NCI-H146 (cell line): ENCODE results near the gene DENND1B.

Experiments
- DNase-seq: peaks from one replicate; lab custom pipeline; 2025; lab: John Stamatoyannopoulos, UW

DENND1B gene

DNA sequence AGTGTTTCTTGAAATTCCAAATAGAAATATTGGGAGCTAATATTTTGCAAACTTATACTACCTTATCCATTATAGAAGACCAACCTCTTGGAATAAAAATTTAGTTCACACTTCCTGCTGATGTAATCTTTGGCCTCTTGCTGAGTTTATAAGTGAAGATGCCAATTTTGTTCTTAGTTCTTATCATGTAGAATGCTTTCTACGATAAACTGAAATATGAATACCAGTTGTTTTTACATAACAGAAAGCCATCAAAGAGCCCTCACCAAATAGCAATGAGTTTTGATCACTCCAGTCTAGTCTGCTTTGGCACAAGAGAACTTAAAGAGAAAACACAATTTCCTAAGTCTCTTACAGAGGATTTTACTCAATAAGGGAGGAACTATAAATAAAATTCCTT lies 89.5 kb downstream of the DENND1B start:
- DNase-seq, result no peak

GRCh38 chr1:197683895-197684553 lies 91.3 kb downstream of the DENND1B start:
- DNase-seq, result no peak

GRCh38 chr1:197683280-197683679 lies 92.0 kb downstream of the DENND1B start:
- no peak for DNase-seq

DNA sequence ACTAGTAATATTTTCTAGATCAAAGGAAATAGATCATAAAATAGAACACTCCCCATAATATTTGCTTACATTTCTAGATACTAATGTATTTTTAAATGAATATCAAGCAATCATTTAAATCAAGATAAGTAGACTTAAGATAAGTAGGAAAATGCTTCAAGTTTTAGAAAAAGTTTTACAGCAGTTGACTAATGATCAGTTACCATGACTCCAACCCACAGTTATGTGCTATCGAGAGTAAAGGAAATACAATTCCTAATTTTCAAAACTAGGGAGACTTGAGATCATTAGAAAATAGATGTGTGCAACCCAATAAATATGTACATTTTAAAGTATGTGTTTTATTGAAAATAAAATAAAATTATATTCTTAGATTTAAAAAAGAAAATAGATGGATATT lies 95.0 kb downstream of the DENND1B start:
- DNase-seq, result no peak

GRCh38 chr1:197677752-197678295 lies 97.5 kb downstream of the DENND1B start:
- DNase-seq, result no peak

GRCh38 chr1:197677313-197677712 lies 98.0 kb downstream of the DENND1B start:
- no peak for DNase-seq

GRCh38 chr1:197675583-197676208 lies 99.6 kb downstream of the DENND1B start:
- DNase-seq, result no peak

- no peak for DNase-seq
These were observed 101.0 kb downstream of the DENND1B start for GRCh38 chr1:197674286-197674685.

GRCh38 chr1:197673292-197673691 lies 102.0 kb downstream of the DENND1B start:
- no peak for DNase-seq

DNA sequence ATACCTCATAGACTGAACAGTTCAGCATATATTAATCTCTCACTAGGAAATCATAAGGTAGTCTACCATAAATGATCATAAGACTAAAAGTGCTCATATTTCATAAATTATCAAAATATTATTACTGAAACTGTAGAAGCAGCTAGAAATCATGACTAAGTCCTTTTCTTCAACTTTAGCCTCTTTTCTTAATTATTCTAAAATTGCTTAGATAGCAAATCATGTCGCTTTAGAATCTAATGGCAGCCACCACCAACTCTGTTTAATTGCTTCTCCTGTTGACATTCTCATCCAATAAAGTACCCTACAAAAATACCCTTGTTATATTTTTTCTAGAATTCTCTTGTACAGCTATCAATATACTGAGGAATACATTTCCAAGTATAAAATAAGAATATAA lies 102.9 kb downstream of the DENND1B start:
- DNase-seq, result no peak

DNA sequence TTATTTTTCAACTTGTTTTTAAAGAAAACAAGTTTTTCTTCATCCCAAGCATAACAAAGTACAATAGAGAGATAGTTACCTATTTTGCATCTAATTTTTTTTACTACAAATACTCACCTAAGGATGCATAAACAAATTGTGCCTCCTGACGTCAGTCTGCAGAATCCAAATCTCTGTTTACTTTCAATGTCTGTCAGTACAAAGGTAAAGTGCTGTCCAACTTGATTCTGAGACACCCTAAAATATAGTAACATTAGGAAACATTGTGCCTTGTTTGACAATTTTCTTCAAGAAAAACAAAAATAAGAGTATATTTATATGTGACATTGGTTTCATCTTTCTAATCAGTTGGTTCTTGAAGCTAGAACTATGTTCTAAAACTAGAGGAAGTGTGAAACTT lies 103.4 kb downstream of the DENND1B start:
- DNase-seq, result no peak

- no peak for DNase-seq
These were observed 104.1 kb downstream of the DENND1B start for GRCh38 chr1:197671140-197671539.

DNA sequence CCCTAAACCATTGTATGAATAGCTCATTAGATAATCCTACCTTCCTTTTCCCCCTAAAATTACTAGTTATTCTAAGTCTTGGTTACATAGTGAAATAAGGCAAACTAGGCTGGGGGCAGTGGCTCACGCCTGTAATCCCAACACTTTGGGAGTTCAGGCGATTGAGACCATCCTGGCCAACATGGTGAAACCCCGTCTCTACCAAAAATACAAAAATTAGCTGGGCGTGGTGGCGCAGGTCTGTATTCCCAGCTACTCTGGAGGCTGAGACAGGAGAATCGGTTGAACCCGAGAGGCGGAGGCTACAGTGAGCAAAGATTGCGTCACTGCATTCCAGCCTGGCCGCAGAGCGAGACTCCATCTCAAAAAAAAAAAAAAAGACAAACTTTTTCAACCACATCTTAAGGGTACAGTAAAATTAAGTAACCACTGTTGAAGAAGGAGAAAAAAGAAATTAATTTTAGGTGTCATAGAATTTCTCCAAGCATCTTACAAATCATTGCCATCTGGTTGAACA lies 108.5 kb downstream of the DENND1B start:
- no peak for DNase-seq

- DNase-seq, result no peak
These were observed 110.9 kb downstream of the DENND1B start for GRCh38 chr1:197664391-197664790.

DNA sequence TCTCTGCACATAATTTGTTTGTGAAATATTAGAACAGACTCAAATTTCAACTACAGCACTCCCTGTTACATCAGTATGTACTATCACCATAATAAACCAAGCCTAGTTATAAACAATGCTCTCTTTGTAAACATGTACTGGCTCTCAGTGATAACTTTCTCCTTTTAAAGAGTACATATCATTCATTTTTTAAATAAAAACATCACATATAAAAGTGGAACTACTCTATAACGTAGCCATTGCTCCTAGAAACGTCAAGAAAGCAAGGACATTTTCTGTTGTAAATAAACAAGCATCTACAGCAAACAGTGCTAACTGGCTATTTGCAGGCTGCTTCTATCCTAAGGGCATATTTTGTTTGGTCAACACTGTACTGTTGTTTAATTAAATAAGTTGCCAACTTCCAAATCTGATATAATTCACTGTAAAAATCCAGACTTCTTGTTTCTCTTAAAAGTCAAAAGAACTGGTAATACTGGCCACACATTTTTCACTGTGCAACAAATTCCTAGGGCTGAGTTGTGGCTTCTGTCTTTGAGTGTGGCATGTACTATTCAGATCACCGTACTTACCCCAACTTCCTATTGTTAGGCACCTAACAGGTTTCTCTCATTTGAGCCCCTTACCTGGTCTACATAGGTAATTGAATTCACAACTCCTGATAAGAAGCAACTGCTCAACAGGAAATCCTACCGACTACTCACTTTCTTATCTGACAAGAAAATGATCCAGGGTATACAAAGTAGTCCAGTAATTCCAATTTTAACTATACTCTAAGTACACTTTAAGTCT lies 111.9 kb downstream of the DENND1B start:
- no peak for DNase-seq

DNA sequence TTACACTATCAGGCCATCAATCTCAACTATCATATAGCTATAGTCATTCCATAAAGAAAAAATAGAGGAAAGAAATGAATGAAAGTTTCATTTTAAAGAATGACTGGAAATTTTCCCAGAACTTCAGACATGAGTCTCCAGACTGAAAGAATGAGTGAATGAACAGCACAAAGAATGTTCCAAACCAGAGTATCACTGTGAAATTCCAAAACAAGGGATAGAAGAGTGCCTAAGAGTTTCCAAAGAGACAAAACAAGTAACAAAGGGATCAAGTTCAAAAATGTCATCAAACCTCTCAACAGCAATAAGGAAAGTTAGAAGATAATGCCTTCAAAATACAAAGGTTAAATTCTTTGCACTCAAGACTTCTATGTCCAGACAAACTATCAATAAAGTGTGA lies 114.9 kb downstream of the DENND1B start:
- no peak for DNase-seq

DNA sequence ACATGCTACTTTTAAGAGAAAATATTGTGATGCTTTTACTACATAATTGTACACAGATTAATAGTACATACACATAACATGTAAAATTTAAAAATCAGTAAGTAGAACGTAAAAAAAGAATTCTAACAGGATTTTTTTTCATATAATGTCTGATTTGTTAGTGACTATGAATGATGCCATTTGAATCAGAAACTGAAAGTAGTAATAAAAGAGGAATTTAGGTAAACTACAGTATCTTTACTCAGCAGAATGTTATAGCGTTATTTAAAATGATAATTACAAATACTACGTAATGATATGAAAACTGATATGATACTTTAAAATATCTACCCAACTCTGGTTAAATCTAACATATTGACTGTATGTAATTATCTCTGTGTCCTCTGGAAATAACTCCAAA lies 116.1 kb downstream of the DENND1B start:
- no peak for DNase-seq

GRCh38 chr1:197649188-197649587 lies 126.1 kb downstream of the DENND1B start:
- DNase-seq, result no peak

DNA sequence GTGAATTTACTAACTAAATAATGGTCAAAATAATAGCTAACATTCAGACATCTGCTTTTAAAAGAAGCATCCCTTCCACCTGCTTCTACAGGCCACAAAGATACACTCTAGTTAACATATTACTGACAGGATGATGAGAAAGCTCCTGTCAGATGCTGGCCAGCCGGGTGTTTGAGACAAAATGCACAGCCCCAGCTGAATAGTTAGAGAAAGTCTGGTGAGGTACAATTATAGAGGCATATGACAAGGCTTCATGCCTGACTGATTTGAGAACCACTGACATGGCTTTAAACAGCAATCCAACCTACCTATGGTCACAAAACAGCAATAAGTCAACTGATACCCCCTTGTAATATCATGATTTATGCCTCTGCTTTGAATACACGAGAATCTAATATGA lies 137.0 kb downstream of the DENND1B start:
- DNase-seq, result no peak

GRCh38 chr1:197637406-197637805 lies 137.9 kb downstream of the DENND1B start:
- no peak for DNase-seq

DNA sequence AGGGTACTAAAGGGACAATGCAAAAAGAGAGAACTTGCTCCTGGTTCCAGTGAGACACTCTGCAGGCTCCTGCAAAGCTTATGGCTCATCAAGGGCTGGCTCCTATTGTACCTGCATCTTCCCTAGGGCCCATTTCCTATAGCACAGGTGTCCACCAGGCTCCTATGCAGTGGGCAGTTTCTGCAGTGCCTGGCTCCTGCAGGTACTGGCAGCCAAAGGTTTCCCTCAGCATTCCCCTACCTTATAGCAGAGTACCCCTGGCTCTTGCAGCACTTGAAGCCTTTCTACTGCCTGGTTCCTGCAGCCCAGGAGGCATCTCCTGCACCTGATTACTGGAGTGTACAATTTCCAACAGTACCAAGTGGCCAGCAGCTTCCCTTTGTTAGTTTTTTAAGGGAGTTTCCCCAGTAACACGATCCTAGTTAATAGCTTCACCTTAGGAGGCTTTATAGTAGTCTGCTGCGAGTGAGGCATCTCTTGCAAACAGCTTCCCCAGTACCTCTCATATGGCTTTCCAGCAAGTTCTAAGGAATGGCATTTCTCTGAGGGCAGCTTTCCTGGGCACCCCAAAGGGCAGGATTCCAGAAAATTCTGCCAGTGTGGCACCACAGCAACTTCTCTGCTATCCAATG lies 141.7 kb downstream of the DENND1B start:
- peak; percentile 9 for DNase-seq

GRCh38 chr1:197632651-197633050 lies 142.6 kb downstream of the DENND1B start:
- no peak for DNase-seq
